ENCODE measurements around the gene LY6G6D.

LY6G6D gene

DNA sequence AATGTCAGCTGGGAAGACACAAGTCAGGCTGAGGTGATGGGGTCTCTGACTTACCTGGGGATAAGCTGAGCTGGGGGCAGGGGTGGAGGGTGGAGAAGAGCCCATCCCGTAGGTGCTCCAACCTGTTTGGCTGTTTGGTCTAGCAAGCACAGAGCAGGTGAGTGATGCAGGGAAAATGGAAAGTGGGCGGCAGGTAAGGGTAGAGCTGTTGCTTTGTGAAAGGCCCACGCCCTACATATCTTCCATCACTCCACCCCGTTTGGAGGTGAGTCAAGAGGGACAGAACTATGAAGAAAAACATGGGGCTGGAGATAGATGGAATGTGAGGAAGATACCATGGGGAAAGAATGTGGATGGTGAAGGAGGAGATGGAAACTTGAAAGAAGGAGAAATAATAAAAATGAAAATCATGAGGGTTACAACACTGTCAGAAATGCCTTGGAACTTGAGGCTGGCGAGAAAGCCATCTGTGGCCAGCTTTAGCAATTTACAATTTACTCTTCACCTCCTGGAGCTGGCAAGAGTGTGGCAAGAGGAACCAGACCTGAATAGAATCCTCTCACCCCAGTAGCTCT, 5.1 kb downstream of the LY6G6D start:
- DNase-seq (ENCODE audit: low spot score): no peak

DNA sequence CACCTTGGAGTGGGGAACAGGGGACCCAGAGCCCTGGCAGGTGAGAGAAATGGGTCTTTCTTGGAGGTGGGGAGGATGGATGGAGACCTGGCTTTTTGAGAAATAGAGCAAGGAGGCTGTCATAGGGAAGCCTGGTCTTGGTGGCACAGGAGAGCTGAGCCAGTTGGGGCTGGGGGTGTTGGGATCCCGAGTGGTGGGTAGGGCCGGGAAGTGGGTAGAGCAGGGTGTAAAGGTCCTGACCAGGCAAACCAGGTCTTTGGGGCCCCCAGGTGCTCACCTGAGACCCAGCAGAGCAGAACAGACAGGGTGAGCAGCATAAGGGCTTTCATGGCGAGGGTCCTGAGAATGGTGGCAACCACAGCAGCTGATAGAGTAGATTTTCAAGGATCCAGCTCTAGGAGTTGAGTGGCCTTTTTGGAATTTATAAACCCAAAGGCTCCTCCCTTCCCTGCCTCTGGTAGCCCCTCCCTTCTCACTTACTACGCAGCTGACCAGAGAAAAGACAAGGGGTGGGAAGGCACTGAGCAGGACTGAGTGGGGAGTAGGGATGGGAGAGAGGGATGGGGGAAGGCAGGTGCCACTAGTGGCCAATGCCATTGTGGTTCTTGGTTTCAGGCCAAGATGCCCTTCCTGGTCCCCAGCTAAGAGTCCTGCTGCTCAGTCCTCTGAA, 6.3 kb downstream of the LY6G6D start, which contains the start of gene LY6G6C:
Gene LY6G6C, minus strand, starts transcription at position 396 of the 670 bp plus-strand sequence. Its CDS starts 67 bp downstream, at position 329.
- no peak for DNase-seq (ENCODE audit: low spot score)

DNA sequence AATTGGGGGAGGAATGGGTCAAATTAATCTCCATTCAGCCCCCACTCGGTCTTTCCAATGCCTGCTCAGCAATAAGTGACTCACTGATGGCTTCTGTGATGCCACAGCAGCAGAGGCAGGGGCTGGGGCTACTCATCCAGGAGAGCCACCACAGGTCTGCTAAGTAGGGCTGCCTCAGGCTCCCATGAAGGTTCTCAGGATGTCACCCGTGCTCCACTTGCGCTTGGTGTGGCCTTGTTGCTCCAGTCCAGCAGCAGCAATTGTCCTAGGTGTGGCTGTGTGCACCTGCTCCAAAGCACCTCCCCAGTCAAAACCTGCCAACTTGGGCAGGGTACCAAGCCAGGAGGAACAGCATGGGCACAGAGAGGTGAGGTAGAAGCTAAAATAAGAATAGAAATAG, 7.0 kb downstream of the LY6G6D start:
- no peak for DNase-seq (ENCODE audit: low spot score)

DNA sequence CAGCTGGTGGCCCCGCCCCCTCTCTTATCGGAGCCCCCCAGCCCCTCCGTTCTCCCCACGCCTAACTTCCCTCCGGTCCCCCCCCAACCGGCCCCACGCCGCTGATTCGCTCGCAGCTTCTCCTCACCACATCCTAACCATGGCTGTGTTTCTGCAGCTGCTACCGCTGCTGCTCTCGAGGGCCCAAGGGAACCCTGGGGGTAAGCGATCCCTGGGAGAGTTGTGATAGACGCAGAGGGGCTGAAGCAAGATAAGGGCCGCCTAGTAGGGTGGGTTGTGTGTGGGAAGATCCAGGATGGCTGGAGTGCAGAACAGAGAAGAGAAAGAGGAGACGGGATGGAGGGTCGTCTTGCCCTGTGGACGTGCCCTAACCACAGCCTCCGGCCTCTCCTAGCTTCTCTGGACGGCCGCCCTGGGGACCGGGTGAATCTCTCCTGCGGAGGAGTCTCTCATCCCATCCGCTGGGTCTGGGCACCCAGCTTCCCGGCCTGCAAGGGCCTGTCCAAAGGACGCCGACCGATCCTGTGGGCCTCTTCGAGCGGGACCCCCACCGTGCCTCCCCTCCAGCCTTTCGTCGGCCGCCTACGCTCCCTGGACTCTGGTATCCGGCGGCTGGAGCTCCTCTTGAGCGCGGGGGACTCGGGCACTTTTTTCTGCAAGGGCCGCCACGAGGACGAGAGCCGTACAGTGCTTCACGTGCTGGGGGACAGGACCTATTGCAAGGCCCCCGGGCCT, 8.3 kb downstream of the LY6G6D start, which contains the start of gene MPIG6B:
Gene MPIG6B, plus strand, starts transcription at position 129 of the 735 bp plus-strand sequence. Its CDS starts 11 bp downstream, at position 140.
- DNase-seq (ENCODE audit: low spot score): no peak

DNA sequence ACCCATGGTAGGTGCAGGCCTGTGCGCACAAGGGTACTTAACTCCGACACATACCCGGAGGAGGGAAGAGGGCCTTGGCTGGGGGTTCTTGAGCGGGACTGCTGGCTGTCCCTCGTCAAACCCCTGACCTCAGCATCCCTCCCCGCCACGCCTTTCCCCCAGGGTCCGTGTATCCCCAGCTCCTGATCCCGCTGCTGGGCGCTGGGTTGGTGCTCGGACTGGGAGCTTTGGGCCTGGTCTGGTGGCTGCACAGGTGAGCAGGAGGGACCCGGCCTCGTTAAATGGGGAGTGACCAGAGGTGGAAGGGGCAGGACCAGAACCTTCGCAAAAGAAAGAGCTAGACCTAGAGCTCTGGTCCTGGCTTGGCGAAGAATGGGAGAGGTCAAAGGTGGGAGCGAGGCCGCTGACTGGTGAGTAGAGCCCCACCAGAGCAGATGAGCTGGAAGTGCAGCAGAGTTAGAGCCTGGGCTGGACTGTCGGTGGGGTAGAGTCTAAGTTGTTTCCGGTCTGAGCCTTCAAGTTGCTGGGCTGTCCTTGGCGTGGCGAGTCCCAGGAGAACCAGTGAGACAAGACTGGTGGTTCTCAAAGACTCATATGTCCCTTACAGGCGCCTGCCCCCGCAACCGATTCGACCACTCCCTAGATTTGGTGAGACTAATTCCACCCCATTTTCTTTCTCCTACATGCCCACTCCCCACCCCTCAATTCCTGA, 9.0 kb downstream of the LY6G6D start:
- no peak for DNase-seq (ENCODE audit: low spot score)

DNA sequence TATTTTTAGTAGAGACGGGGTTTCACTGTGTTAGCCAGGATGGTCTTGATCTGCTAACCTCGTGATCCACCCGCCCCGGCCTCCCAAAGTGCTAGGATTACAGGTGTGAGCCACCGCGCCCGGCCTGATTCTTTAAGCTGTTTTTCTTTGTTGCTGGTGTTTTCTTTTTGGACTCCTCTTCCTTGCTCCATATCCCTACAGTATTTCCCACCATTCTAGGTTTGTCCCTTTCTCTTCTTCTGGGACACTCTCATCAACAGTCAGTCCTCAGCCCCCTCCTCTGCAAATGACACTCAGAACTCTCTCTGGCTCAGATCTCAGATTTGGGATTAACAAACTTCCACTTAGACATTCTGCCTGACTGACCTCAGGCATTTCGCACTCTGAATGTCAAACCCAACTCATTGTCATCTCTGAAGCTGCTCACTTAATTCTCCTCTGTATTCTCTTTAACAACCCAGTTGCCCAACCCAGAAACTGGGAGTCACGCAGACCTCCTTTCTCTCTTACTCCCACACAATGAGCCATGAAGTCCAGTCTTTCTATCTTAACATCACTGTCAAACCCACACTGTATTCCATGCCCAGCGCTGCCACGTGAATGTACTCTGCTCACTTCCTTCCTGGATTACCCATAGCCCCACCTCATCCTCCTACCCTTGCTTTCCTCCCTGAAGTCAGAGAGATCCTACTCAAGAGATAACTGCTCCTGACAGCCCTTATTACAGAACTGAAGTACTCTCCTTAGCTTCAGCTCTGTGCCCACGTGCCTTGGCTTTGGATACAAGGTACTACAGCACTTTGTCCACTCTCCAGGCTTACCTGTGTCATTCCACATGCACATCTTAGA, 10.6 kb downstream of the LY6G6D start:
- DNase-seq (ENCODE audit: low spot score): no peak

DNA sequence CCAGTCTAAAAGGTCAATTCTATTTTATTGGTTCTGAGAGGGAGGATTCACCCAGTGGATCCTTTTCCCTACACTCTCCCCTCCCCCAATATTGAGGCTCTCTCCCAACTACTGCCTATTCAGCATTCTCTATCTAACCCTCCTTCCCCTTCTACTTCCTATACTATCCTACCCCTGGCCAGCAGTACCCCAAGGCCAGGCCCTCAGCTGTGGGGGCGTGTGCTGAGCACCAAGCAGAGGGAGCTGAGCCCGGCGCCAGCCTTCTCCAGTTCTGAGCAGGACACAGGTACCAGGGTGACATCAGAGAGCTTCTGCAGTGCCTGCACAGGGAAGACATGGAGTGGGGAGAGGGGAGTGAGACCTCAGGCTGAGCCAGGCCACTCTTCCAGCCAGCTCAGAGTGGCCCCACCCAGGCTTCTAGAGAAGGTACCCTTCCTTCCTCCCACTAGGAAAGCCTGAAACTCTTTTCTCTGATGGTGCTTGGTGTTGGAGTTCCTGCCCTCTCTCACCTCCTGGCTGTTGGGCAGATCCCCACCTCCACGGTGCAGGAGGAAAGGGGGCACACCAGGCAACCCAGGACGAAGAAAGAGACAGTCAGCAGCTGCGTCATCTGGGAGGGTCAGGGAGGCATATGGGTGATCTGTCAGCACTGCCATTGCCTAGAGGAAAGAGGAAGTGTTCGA, 12.0 kb downstream of the LY6G6D start:
- peak; percentile 42 for DNase-seq (ENCODE audit: low spot score)

DNA sequence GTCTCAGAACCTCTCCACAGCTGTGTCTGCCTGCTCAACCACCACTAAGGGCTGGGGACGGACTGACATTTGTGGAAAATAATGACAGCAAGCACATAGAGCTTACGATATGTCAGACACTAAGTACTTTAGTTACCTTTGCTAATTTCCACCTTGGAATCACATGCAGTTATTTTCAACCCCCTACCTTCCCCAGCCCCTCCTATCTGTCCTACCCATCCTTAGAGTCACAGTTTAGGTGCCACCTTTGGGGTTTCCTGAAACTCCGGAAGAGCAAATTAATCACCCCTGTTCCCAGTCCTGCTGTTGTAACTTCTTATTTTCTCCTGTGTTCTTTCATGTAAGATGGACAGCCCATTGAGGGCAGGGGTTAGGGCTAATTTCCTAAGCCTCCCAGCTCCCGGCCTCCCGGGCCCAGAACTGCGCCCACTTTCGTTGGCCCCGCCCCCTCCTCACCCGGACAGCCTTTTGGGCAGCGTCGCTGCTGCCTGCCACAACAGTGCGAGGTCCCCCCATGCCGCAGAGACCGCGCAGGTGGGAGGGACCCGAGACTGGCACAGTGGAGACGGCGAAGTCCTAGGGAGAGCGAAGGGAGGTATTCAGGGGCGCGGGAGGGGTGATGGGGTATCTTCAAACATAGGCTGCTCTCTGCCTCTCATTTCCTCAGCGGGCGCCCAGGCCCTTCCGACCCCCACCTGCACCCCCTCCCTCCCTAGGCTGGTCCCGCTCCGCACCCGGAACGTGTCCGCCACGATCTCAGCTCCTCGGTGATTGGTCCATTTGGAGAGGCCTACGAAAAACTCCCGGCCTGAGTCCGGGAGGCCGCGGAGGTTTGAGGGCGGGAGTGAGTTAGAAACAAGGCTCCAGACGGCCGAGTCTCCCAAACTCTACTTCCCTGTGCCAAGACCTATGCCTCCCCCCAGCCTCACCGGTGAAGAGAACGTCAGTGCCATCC, 12.8 kb downstream of the LY6G6D start:
- no peak for DNase-seq (ENCODE audit: low spot score)

DNA sequence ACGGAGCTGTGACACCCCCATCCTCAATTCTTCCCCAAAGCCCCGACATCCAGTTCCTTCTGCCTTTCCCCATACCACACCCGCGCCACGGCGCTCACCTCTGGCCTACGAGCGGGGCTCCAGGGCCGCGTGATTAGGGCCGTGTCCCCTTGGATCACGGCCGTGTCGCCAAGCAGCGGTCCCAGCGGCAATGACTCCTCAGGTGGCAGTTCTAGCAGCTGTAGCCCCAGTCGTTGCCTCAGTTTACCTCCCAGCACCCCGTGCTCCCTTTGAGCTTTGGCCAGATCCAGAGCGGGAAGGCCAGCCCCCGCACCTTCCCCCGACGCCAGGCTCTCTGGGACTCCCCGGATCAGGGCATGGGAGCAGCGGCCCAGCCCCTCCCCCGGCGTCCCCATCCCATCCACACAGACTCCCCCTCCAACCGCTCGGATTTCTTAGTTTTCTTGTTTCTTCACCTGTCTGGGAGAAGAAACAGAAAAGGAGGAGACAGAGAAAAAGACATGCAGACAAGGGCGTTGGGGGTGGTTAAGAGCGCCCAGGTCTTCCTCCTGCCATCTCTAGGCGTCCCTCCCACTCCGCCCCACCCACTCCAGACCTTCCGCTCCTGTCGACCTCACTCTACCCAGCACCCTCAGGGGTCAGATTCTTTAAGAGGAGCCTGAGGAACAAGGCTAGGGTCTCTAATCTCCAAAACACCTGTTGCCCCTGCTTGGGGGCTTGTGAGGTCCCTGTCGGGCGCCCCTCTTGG, 13.8 kb downstream of the LY6G6D start, which contains the start of gene DDAH2:
Gene DDAH2, minus strand, starts transcription at position 533 of the 748 bp plus-strand sequence. Its CDS starts 138 bp downstream, at position 395.
- no peak for DNase-seq (ENCODE audit: low spot score)

DNA sequence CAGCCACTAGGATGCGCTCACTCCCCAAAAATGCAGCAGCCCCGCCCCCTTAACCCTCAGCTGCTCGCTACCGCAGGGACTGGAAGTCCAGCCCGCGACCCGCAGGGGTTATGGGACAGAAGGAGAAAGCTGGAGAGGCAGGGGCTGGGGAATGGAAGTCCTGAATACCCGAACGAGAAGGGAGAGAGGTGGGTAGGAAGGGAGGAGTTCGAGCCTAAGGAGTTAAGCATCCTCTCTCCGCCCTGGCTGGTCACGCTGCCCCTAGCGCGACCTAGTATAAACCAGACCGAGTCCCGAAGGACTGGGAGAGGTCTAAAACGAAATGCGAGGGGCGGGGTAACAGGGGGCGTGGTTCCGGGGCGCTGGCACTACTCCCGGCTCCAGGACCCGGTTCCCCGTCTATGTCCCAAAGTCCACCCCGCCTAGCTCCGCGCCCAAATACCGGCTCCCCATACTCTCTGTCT, 14.4 kb downstream of the LY6G6D start:
- peak; percentile 80 for DNase-seq (ENCODE audit: low spot score)

DNA sequence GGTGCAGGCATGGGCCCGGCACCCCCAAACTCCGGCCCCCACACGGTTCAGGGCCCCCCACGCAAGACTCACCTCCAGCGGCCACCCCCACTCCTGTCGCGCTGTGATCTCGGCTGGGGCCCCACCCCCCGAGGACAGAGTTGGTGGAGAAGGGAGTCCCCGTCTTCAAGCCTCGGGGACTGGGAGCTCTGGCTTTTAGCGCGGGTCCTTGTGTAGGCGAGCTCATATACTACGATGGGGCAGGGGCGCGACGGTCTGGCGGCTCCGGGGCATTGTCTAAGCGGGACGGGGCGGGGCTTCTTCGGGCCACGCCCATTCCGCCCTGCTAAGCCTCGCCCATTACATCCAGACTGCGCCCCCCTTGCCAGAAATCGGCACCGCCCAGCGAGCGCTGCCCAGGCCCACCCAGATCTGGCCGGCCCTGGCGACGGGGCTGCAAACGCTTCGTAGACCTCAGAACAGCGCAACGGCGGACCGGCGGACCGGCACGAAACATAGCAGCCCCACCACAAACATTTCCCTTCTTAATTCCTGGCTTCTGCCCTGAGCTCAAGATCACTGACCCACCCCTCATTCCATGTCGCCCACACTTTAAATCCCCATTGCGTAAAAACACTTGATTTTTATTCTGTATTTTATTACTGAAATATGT, 15.0 kb downstream of the LY6G6D start:
- peak; percentile 79 for DNase-seq (ENCODE audit: low spot score)

DNA sequence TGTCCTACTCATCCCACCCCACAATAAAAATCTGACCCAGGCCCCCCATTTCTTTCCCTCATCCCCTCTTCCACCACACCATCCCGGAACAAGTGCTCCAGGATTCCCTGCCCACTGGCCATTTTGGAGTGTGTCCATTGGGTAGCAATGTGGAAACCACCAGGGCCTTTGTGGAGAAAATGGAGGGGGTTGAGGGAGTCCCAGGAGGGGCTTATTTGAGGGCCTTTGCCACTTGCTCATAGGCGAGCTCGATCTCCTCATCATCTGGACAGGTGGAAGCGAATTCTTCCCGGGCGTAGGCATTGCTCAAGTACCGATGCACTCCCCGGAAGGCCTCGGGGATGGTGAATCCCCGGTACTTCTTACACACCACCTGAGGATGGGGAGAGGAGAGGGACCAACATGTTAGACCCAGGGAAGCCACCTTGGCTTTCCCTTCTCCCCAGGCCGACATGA, 15.5 kb downstream of the LY6G6D start:
- no peak for DNase-seq (ENCODE audit: low spot score)

DNA sequence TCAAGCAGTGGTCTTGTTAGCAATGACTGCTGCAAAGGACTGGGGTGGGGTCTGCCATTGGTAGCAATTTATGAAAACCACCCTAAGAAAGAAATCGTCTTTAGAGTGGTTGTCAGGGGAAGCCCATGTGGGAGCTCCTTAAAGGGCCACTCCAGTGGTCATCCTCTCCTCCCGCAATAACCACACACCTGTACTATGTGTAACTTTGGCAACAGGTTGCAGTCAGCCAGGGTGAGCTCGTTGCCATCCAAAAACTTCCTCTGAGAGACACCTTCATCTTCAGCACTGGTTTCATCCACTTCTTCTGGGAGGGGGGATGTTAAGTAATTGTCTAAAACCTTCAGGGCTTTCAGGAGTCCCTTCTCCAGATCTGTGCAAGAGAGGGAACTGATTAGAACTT, 16.9 kb downstream of the LY6G6D start:
- no peak for DNase-seq (ENCODE audit: low spot score)

DNA sequence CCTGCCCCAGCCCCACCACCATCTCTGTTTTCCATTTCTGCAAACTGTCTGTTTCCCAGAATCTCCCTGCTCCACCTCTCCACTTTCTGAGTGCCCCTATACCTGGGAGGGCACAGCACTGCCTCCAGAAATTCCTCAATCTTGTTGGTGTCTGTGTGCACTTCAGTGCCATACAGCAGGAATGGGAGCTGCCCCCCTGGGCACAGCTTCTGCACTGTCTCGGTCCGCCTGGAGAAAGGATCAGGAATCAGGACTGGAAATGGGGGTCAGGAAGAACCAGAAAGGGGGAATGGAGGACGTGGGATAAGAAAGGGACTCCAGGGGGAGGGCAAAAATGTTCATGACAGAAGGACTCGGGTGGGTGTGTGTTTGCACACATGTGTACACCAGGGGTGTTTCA, 18.6 kb downstream of the LY6G6D start:
- DNase-seq (ENCODE audit: low spot score): no peak

DNA sequence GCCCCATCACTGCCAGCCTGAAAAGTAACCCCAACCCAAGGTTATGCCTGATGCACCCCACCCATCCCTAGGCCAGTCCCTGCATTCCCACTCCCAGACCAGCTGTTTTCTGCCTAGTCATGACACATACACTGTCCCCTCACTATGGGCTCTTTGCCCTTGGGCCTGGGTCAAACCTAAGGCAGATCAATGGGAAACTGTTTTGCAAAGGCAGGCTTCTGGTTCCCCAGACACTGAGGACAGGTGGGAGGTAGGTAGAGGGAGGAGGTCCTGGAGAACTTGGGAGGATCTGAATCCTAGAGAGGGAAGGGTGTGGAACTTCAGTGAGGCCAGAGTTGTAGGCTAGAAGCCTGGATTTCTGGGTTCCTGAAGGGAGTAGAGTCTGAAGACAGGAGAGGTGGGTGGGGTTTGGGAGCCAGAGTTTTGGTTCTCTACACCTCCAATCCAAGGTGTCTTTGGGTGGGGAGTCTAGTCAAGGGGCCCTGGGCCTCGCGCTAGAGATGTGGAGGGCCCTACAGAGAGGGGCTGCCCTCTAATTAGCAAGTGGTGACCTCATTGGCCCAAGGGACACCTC, 19.2 kb downstream of the LY6G6D start:
- no peak for DNase-seq (ENCODE audit: low spot score)

DNA sequence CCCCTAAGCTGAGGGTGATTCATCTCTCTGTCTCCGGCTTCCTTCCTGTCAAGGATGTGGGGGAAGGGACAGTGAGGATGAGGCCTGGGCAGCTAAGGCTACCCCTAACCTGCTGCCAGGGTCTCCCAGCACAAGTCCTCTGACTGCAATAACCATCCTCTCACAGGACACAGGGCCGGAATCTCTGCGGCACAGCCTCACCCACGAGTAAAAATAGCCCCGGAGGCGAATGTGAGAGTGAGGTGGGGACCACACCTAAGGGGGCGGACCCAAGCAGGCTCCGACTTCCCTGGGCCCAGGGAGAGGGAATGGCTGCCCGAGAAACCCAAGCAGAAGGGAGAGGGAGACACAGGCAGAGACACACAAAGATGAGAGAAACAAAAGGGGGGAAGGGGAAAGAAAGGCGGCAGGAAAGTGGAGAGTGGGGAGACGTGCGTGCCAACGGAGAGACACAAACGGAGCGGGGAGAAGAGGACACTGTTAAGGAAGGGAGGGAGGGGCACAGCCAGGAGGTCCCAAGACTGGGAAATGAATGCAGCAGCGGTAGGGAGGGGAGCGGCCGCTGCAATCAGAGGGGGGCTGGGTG, 19.8 kb downstream of the LY6G6D start:
- DNase-seq (ENCODE audit: low spot score): no peak

DNA sequence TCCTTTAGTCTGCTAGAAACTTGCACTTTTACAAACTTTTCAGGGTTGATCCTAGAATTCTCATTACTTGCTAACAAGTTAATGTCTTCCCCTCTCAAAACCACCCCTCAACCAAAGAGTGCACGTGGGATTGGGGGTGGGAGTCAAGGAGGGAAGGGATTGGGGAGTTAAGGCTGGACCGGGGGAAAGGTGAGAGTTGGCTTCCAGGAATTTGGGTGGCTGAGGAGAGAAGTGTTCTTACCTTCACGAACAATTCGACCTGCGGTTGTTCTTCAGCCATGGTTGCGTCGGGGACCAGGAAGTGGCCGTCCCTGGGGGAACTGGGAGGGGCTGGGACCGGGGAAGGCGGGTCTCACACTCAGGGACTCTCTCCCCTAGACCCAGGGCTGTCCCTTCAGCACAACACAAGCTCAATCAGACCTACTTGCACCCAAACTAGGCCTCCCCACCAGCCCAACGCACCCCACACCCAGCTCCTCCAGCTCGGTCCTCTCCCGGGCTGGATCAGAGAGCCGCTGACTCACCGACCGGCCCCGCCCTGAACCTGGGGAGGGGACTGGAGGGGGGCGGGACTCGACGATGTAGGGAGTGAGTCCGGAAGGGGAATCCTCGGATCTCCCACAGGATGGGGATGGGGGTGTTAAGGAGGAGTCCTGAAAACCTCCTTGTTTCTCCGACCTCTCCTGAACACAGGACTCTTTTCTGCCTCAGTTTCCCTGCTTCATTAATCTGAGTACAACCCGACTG, 21.0 kb downstream of the LY6G6D start, which contains the start of gene CLIC1:
Gene CLIC1, minus strand, starts transcription at position 510 of the 747 bp plus-strand sequence. Its CDS starts 230 bp downstream, at position 280.
- peak; percentile 33 for DNase-seq (ENCODE audit: low spot score)
